ENCODE measurements around the gene GCDH.

GRCh38 chr19:12847159-12848139 is 43.5 kb upstream of the GCDH start:
- TF ChIP-seq ZNF565 (CRISPR knock-in tag; conservative IDR thresholded peaks at IDR 0.05; ENCODE audit: low read depth) (no peak), ARNTL (CRISPR knock-in tag; IDR thresholded peaks at IDR 0.05; ENCODE audit: borderline replicate concordance, low read depth) (no peak), RARB (CRISPR knock-in tag; IDR thresholded peaks at IDR 0.05) (no peak)
